SK-N-SH (cell line): ENCODE results near the gene EAF1. TPM values are rescaled to one million over a fixed set of nuclear protein-coding genes. Genes with fewer than 3 reads are reported as not detected.
"Not testable (repeated sequence)": the region's sequence is repeated elsewhere in the genome, so short reads cannot be mapped to it uniquely, and the experiment has no call there.

Source experiments
- CTCF ChIA-PET: fragments of 300-600, 350-600 bp; formaldehyde crosslinking; extraction: SDS; loops from one replicate; lab custom pipeline; 2021; lab: Yijun Ruan, JAX
- POLR2A ChIA-PET: fragments of 350-600 bp; sonication (Branson Sonifier 250); formaldehyde crosslinking; extraction: SDS; loops from one replicate; lab custom pipeline; 2020; ENCODE audit warnings: antibody characterized with exemption, inconsistent platforms; lab: Yijun Ruan, JAX
- DNase-seq: peaks from one replicate; pipeline ENCODE4 v3.0.0; 2012
- H2AFZ ChIP-seq: fragments of 200-600 bp; sonication (generic); 2 replicates; pipeline ENCODE4 v1.8.1; 2016; ENCODE audit warnings: antibody characterized with exemption, mild to moderate bottlenecking, low read depth
- H3F3A ChIP-seq: fragments of 200-600 bp; sonication (generic); replicated peaks from 2 replicates; pipeline ENCODE3; 2016; ENCODE audit warnings: antibody characterized with exemption, mild to moderate bottlenecking; ENCODE audit not compliant: insufficient read depth
- H3K27ac ChIP-seq, 2 experiments: fragments of 200-500 bp in 1 of 2; fragments of 200-600 bp in 1 of 2; sonication (Bioruptor generic) in 1 of 2; sonication (generic), shearing (Covaris generic) in 1 of 2; 2 replicates each; pipeline versions ENCODE4 v1.5.1 to v1.6.1; 2014 to 2016; ENCODE audit warnings: low read depth in 2 of 2, inconsistent platforms in 1 of 2, low read length in 1 of 2, mild to moderate bottlenecking in 1 of 2, mixed read lengths in 1 of 2
- H3K27me3 ChIP-seq: fragments of 200-600 bp; sonication (generic), shearing (Covaris generic); 2 replicates; pipeline ENCODE4 v1.6.1; 2016; ENCODE audit warnings: mixed run types; ENCODE audit not compliant: insufficient read depth
- H3K36me3 ChIP-seq, 2 experiments: fragments of 200-500 bp in 1 of 2; fragments of 200-600 bp in 1 of 2; sonication (Bioruptor generic) in 1 of 2; sonication (generic) in 1 of 2; replicated peaks in 1 of 2; 2 replicates each; pipeline versions ENCODE3 to v1.5.1; 2014 to 2016; ENCODE audit warnings: low read length in 1 of 2, mild to moderate bottlenecking in 1 of 2; ENCODE audit not compliant: insufficient read depth in 2 of 2, control insufficient read depth in 1 of 2
- H3K4me1 ChIP-seq, 2 experiments: fragments of 200-500 bp in 1 of 2; fragments of 200-600 bp in 1 of 2; sonication (Bioruptor generic) in 1 of 2; sonication (generic), shearing (Covaris generic) in 1 of 2; 2 replicates each; pipeline versions ENCODE4 v1.5.1 to v1.6.1; 2014 to 2016; ENCODE audit warnings: low read depth in 1 of 2, low read length in 1 of 2, mixed run types in 1 of 2; ENCODE audit not compliant: insufficient read depth in 2 of 2, control insufficient read depth in 1 of 2
- H3K4me2 ChIP-seq: fragments of 200-600 bp; sonication (generic), shearing (Covaris generic); 2 replicates; pipeline ENCODE4 v1.6.1; 2017; ENCODE audit warnings: mixed run types
- H3K4me3 ChIP-seq, 2 experiments: fragments of 200-500 bp in 1 of 2; fragments of 200-600 bp in 1 of 2; sonication (Bioruptor generic) in 1 of 2; sonication (generic), shearing (Covaris generic) in 1 of 2; 2 replicates each; pipeline versions ENCODE4 v1.5.1 to v1.8.1; 2014 to 2016; ENCODE audit warnings: low read depth in 2 of 2, inconsistent platforms in 1 of 2, low read length in 1 of 2, mild to moderate bottlenecking in 1 of 2, mixed read lengths in 1 of 2, moderate library complexity in 1 of 2
- H3K79me2 ChIP-seq: fragments of 200-600 bp; sonication (generic); 2 replicates; pipeline ENCODE4 v1.8.1; 2017; ENCODE audit warnings: mild to moderate bottlenecking; ENCODE audit not compliant: insufficient read depth
- H3K9ac ChIP-seq: fragments of 200-600 bp; sonication (generic); 2 replicates; pipeline ENCODE4 v1.6.1; 2017; ENCODE audit warnings: mixed run types
- H3K9me2 ChIP-seq: fragments of 200-600 bp; sonication (generic); 2 replicates; pipeline ENCODE4 v1.6.1; 2017; ENCODE audit warnings: mixed run types
- H3K9me3 ChIP-seq: fragments of 200-600 bp; sonication (generic); 2 replicates; pipeline ENCODE4 v1.6.1; 2017; ENCODE audit warnings: mixed run types, mild to moderate bottlenecking, moderate library complexity
- H4K20me1 ChIP-seq: fragments of 200-600 bp; sonication (generic); 2 replicates; pipeline ENCODE4 v1.6.1; 2017; ENCODE audit warnings: mild to moderate bottlenecking, mixed run types; ENCODE audit not compliant: insufficient read depth
- EP300 ChIP-seq, 2 experiments: IDR thresholded peaks; 2 replicates each; pipeline versions ENCODE4 v1.4.0 to v1.6.1; 2012; ENCODE audit warnings: borderline replicate concordance in 1 of 2, low read depth in 1 of 2, low read length in 1 of 2
- EZH2phosphoT487 ChIP-seq: fragments of 200-600 bp; sonication (generic); IDR thresholded peaks from 2 replicates; pipeline ENCODE4 v1.6.1; 2017; ENCODE audit warnings: low read depth, mixed run types, mild to moderate bottlenecking, antibody characterized with exemption, moderate library complexity, borderline replicate concordance
- IRF3 ChIP-seq: fragments of 150-350 bp; IDR thresholded peaks from 2 replicates; pipeline ENCODE4 v1.6.1; 2016; ENCODE audit warnings: mild to moderate bottlenecking, low read depth, low read length
- MAX ChIP-seq: IDR thresholded peaks from 2 replicates; pipeline ENCODE4 v1.4.0; 2012; ENCODE audit warnings: low read depth
- MEF2A ChIP-seq: IDR thresholded peaks from 2 replicates; pipeline ENCODE4 v1.4.0; 2012; ENCODE audit warnings: low read depth, borderline replicate concordance
- NRF1 ChIP-seq: IDR thresholded peaks from 2 replicates; pipeline ENCODE4 v1.6.1; 2012; ENCODE audit warnings: low read depth, mild to moderate bottlenecking, low read length
- PBX3 ChIP-seq: IDR thresholded peaks from 2 replicates; pipeline ENCODE4; 2012
- POLR2AphosphoS5 ChIP-seq: IDR thresholded peaks from 2 replicates; pipeline ENCODE4 v1.6.1; 2012; ENCODE audit warnings: low read depth, low read length
- RAD21 ChIP-seq: IDR thresholded peaks from 2 replicates; pipeline ENCODE4 v1.6.1; 2012; ENCODE audit warnings: mild to moderate bottlenecking, low read length
- RCOR1 ChIP-seq: fragments of 150-350 bp; IDR thresholded peaks from 2 replicates; pipeline ENCODE4 v1.6.1; 2017; ENCODE audit warnings: antibody characterized with exemption, low read length
- SIN3A ChIP-seq: IDR thresholded peaks from 2 replicates; pipeline ENCODE4 v1.6.1; 2012; ENCODE audit warnings: low read depth, mild to moderate bottlenecking, low read length, moderate library complexity, borderline replicate concordance
- SMC3 ChIP-seq: IDR thresholded peaks from 2 replicates; pipeline ENCODE4 v1.6.1; 2012; ENCODE audit warnings: low read depth, low read length, improper control_type of control experiment
- TAF1 ChIP-seq: IDR thresholded peaks from 2 replicates; pipeline ENCODE4 v1.6.1; 2012; ENCODE audit warnings: low read depth, mild to moderate bottlenecking, low read length, moderate library complexity, borderline replicate concordance
- TCF12 ChIP-seq: IDR thresholded peaks from 2 replicates; pipeline ENCODE4 v1.4.0; 2012
- USF1 ChIP-seq: IDR thresholded peaks from 2 replicates; pipeline ENCODE4 v1.4.0; 2012; ENCODE audit warnings: low read depth, borderline replicate concordance
- USF2 ChIP-seq: fragments of 150-350 bp; IDR thresholded peaks from 2 replicates; pipeline ENCODE4 v1.6.1; 2017; ENCODE audit warnings: antibody characterized with exemption, low read length, low read depth, borderline replicate concordance
- WGBS: methylation state at CpG from one replicate; pipeline ENCODE4 v1.1.6; 2017; ENCODE audit warnings: low lambda C conversion rate; 5-methylcytosine and 5-hydroxymethylcytosine counted together
- polyA plus RNA-seq, 3 experiments: library from polyadenylated mRNA; depleted of rRNA; stranded (reverse); fragments of >200 nt; gene quantifications; 2 replicates each; pipeline ENCODE4 v1.2.3, GENCODE V29; 2012

Gene EAF1
- polyA plus RNA-seq, 1 of the 3 experiments (the other 2 are of a cell fraction), result 10.0 TPM

- WGBS, result 88% methylated on average over 4 of the region's 4 CpGs
- peaks cover 8% of the 10 kb centered on the region for H3F3A ChIP-seq
- TF ChIP-seq TAF1 (no peak), SIN3A (no peak), EZH2phosphoT487 (no peak), MAX (no peak), PBX3 (no peak), RCOR1 (no peak), IRF3 (no peak), NRF1 (no peak), SMC3 (no peak), USF1 (no peak), MEF2A (no peak), USF2 (no peak), RAD21 (no peak), TCF12 (no peak), POLR2AphosphoS5 (no peak), EP300 (IDR thresholded peaks at IDR 0.05; ENCODE audit: borderline replicate concordance in 1 of 2, low read depth in 1 of 2, low read length in 1 of 2) (no peak)
- H4K20me1 ChIP-seq, result no peaks in the 10 kb centered on the region
- H3K27ac ChIP-seq, result peak overlapping the region in 1 of 2 experiments; percentile 30; a peak in 1 of 4 replicates
- no peak overlapping the region for H3K4me3 ChIP-seq
- peaks cover 0 to 10% of the 10 kb centered on the region in 2 experiments; a peak in 1 of 4 replicates for H3K4me1 ChIP-seq
- no peak for DNase-seq
- no peaks in the 10 kb centered on the region for H3K36me3 ChIP-seq
- H3K27me3 ChIP-seq, result no peaks in the 10 kb centered on the region
- CTCF ChIA-PET, result interaction anchor here (1.2 to 2.6 kb wide), 3 partner anchors 21 to 117 kb away, joined by 3 to 9 read pairs (median 7); no protein-coding TSS in a partner anchor
- no peak overlapping the region for H3K4me2 ChIP-seq
- POLR2A ChIA-PET, result no interaction called here
- H3K9me2 ChIP-seq, result no peaks in the 10 kb centered on the region
- H3K9me3 ChIP-seq, result peaks cover 2% of the 10 kb centered on the region; the same call in 1 of the 2 replicates
- H3K79me2 ChIP-seq, result no peaks in the 10 kb centered on the region
- H2AFZ ChIP-seq, result no peak overlapping the region
- no peak overlapping the region for H3K9ac ChIP-seq
These were observed 42.7 kb upstream of the EAF1 start for GRCh38 chr3:15384510-15385237.

GRCh38 chr3:15385238-15385695 lies 42.1 kb upstream of the EAF1 start:
- H4K20me1 ChIP-seq, H3K36me3 ChIP-seq, H3K4me2 ChIP-seq, POLR2A ChIA-PET, H3K27me3 ChIP-seq, H3K4me1 ChIP-seq, H3K79me2 ChIP-seq, H3F3A ChIP-seq, DNase-seq, H3K9me2 ChIP-seq, H3K9me3 ChIP-seq, H3K4me3 ChIP-seq, H2AFZ ChIP-seq, H3K9ac ChIP-seq: not testable (repeated sequence)
- CTCF ChIA-PET, result interaction anchor here (1.2 to 2.6 kb wide), 2 partner anchors 20 to 23 kb away, joined by 3 to 9 read pairs; no protein-coding TSS in a partner anchor
- H3K27ac ChIP-seq, result peak overlapping the region in 1 of 2 experiments; percentile 24; a peak in 1 of 4 replicates
- WGBS, result 89% methylated on average over 10 of the region's 10 CpGs
